ENCODE measurements around the gene CSAG3.
"Not testable (repeated sequence)": the region's sequence is repeated elsewhere in the genome, so short reads cannot be mapped to it uniquely, and the experiment has no call there.

The CSAG3 gene

DNA sequence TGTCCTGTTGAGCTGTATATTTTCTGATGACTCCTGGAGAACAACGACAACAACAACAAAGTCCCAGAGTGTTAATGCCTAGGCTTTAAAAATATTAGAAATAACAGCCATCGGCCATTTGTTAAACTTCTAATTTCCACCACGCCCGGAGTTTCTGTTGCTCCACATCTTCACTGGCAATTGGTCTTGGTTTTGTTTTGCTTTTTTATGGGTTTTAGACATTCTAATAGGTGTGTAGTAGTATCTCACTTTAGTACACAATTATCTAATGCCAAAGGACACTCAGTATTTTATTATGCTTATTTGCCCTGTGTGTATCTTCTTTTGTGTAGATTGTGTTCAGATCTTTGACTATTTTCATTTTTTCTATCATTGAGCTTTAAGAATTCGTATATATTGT lies 20.5 kb upstream of the CSAG3 start:
- DNase-seq (ENCODE audit: low spot score), result no peak
- TF ChIP-seq CTCF (IDR thresholded peaks at IDR 0.05; ENCODE audit: extremely low read depth, missing control alignments), result no peak

GRCh38 chrX:152753686-152754650 lies 5.0 kb upstream of the CSAG3 start, which contains the start of gene MAGEA2:
Gene MAGEA2 (minus strand): TSS chrX:152753842. CDS start chrX:152751363, 2,479 bp downstream.
- DNase-seq (ENCODE audit: low spot score), result not testable (repeated sequence)

GRCh38 chrX:152754871-152755270 lies 4.1 kb upstream of the CSAG3 start:
- DNase-seq (ENCODE audit: low spot score), result not testable (repeated sequence)

- not testable (repeated sequence) for DNase-seq (ENCODE audit: low spot score)
Measured at GRCh38 chrX:152759544-152759943, 526 bp downstream of the CSAG3 start.

GRCh38 chrX:152761582-152761981 lies 2.6 kb downstream of the CSAG3 start:
- not testable (repeated sequence) for DNase-seq (ENCODE audit: low spot score)

DNA sequence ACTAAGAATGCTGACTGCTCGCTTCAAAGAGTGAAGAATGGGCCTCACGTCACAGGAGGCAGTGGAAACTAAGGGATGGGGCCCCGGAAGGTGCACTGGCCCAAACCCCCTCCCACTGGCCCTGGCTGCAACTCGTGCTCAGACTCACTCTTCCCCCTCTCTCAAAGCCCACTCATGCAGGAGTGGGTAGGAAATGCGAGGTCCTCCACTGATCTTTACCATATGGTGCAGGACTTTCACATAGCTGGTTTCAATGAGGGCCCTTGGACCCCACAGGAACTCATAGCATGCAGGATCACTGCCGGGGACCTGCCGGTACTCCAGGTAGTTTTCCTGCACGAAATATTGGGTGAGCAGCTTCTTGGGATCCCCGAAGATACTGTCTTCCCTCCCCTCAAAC lies 7.5 kb downstream of the CSAG3 start:
- DNase-seq (ENCODE audit: low spot score), result not testable (repeated sequence)

DNA sequence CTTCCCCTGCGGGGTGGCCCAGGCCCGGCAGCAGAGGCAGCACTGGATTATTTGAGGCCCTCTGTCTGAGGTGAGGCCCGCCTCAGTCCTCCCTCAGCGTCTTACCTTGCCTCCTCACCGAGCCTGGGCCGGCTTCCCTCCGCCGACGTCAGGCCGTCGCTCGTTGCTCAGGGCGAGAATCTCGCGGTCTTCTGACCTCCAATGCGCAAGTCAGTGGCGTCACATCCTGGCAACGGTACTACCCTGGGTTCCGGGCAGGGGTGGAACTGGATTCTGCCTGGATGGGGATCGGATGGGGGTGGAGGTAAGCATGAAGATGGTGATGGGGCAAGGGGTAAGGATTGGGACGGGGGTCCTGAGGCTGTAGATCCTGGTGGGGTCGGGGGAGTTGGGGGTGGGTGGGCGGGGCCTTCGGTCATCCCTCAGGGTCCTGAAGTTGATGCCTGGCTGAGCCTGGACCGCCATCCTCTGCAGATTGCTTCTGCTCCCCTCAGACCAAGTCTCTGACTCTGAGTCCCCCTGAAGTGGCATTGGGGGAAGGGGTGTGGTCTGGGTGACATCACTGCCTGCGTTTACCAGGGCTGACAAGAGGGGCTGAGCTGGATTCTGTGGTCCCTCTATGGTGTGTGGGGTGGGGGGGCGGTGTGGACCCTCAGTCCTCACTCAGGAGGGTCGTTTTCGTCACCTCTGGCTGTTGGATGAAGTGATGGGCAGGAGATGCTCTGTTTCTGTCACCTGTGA lies 10.7 kb downstream of the CSAG3 start, which contains the start of gene MAGEA6:
Gene MAGEA6 (minus strand): TSS at position 141 of the 741 bp plus-strand sequence. CDS start 2,039 bp downstream, outside the sequence.
- not testable (repeated sequence) for DNase-seq (ENCODE audit: low spot score)

DNA sequence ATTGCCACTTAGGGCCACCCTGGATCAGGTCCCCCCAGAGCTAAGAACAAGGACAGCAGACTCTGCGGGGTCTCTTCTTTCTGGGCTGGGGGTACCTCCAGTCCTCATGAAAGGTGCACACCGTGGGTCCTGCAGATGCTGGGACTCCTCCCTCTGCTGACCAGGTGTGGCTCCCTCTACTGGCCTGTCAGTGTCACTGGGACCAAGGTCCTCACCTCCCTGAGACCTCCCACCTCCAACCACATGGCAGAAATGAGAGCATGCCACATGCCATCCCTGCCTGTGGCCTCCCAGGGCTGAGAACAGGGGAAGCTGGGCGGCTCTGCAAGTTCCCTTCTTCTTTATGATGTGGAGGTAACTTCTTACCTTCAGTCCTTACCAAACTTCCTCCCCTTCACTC lies 28.0 kb downstream of the CSAG3 start:
- DNase-seq (ENCODE audit: low spot score), result not testable (repeated sequence)

GRCh38 chrX:152798945-152799344 lies 39.9 kb downstream of the CSAG3 start:
- DNase-seq (ENCODE audit: low spot score), result no peak
- TF ChIP-seq CTCF (IDR thresholded peaks at IDR 0.05; ENCODE audit: extremely low read depth, missing control alignments), result no peak

GRCh38 chrX:152806035-152806434 lies 47.0 kb downstream of the CSAG3 start:
- TF ChIP-seq CTCF (IDR thresholded peaks at IDR 0.05; ENCODE audit: extremely low read depth, missing control alignments), result no peak
- no peak for DNase-seq (ENCODE audit: low spot score)

All from GM20000 (cell line).